ENCODE results near the gene CCDC51.

GRCh38 chr3:48420561-48420960, 19.4 kb downstream of the CCDC51 start:
- no peak for TF ChIP-seq GATA2 (IDR thresholded peaks at IDR 0.05; ENCODE audit: low read depth, low read length)
- no peak for TF ChIP-seq GATA3 (IDR thresholded peaks at IDR 0.05; ENCODE audit: low read depth, low read length)

Measured in SH-SY5Y (cell line).